Tibial nerve (tissue), 4 donors: Measurements from ENCODE around the gene OLIG2. TPM values are rescaled to one million over a fixed set of nuclear protein-coding genes. Genes with fewer than 3 reads are reported as not detected.

Experiments
- DNase-seq, 2 donors: peaks; one replicate each; pipeline ENCODE4 v3.0.0-alpha.2; 2019; ENCODE audit warnings: low spot score in 2 of 2
- H3K27ac ChIP-seq, 4 donors: fragments of 200-600 bp; sonication (generic) in 3 of 4; one replicate each; pipeline ENCODE4 v1.5.1; 2017 to 2019; ENCODE audit warnings: mild to moderate bottlenecking in 1 of 4
- H3K27me3 ChIP-seq, 2 donors: fragments of 200-600 bp; sonication (generic) in 1 of 2; one replicate each; pipeline versions ENCODE4 v1.5.1 to v1.6.0; 2017 to 2019
- H3K36me3 ChIP-seq, 3 donors: fragments of 200-600 bp; sonication (generic); one replicate each; pipeline ENCODE4 v1.5.1; 2018 to 2019
- H3K4me1 ChIP-seq, 4 donors: fragments of 200-600 bp; sonication (generic) in 3 of 4; one replicate each; pipeline ENCODE4 v1.5.1; 2017 to 2019
- H3K4me3 ChIP-seq, 4 donors: fragments of 200-600 bp; sonication (generic) in 3 of 4; one replicate each; pipeline ENCODE4 v1.5.1; 2017 to 2019; ENCODE audit warnings: mild to moderate bottlenecking in 1 of 4, moderate library complexity in 1 of 4
- H3K9me3 ChIP-seq, 4 donors: fragments of 200-600 bp; sonication (generic) in 3 of 4; one replicate each; pipeline ENCODE4 v1.5.1; 2017 to 2019
- CTCF ChIP-seq, 5 experiments: fragments of 200-600 bp in 3 of 5; fragments of 450-650 bp in 2 of 5; sonication (generic) in 3 of 5; IDR thresholded peaks; one replicate each; pipeline ENCODE4 v1.5.1; 2016 to 2019; ENCODE audit warnings: antibody characterized with exemption in 5 of 5, mild to moderate bottlenecking in 3 of 5, moderate library complexity in 2 of 5
- EP300 ChIP-seq, 2 donors: sonication (generic); formaldehyde crosslinking; IDR thresholded peaks; one replicate each; pipeline ENCODE4 v1.6.1; 2017; ENCODE audit warnings: antibody characterized with exemption in 2 of 2, mild to moderate bottlenecking in 1 of 2
- POLR2A ChIP-seq, 2 donors: fragments of 450-650 bp; IDR thresholded peaks; one replicate each; pipeline ENCODE4 v1.6.1; 2017; ENCODE audit warnings: antibody characterized with exemption in 2 of 2, mild to moderate bottlenecking in 2 of 2, moderate library complexity in 2 of 2
- WGBS, 2 donors: methylation state at CpG; one replicate each; pipeline ENCODE4 v1.1.5; 2018; 5-methylcytosine and 5-hydroxymethylcytosine counted together
- total RNA-seq, 4 donors: library from RNA; depleted of rRNA; stranded (reverse); fragments of >200 nt; gene quantifications; one replicate each; pipeline ENCODE4 v1.1.0, GENCODE V29; 2016

The OLIG2 gene
- total RNA-seq, 4 donors from 2014 or later, result 0.21 to 1.3 TPM; not detected in 2

DNA sequence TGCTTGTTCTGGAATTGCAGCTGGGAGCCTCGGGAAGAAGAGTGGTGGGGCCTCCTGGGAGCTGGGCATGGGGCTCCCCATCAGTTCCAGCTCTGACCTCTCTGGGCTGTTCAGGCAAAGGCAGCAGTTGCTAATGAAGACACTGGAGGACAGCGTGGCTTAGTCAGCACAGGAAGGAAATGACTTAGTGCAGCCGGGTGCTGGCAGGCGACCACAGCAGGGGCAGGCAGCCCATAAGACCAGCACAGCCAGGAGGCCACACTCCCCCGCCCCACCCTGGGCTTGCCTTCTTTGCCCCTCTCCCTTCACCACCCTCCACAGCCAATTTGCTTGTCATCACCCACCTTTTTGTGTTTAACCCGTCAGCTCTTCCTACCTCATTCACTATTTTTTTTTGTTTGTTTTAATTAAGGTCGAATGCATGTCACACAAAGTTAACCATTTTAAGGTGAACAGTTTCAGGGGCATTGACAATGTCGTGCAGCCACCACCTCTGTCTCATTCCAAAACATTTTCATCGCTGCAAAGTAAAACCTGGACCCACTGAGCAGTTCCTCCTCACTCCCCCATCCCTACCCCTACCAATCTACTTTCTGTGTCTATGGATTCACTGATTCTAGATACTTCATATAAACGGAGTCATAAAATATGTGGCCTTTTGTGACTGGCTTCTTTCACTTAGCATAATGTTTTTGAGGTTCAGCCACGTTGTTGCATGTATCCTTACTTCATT, 10.9 kb downstream of the OLIG2 start:
- TF ChIP-seq CTCF (IDR thresholded peaks at IDR 0.05) (no peak), POLR2A (IDR thresholded peaks at IDR 0.05) (no peak)
- DNase-seq, result no peak
- H3K27ac ChIP-seq, result no peak overlapping the region
- no peaks in the 10 kb centered on the region for H3K9me3 ChIP-seq
- peaks cover 0 to 64% of the 10 kb centered on the region in 2 donors for H3K27me3 ChIP-seq
- H3K36me3 ChIP-seq, result no peaks in the 10 kb centered on the region
- no peak overlapping the region for H3K4me3 ChIP-seq
- 47 to 48% methylated on average over 11 of the region's 11 CpGs for WGBS, 2 donors
- peaks cover 0 to 10% (median 0%) of the 10 kb centered on the region in 4 donors for H3K4me1 ChIP-seq

- no peak for DNase-seq
- no peak overlapping the region for H3K27ac ChIP-seq
- 89% methylated on average over 3 of the region's 3 CpGs for WGBS, 2 donors
- no peaks in the 10 kb centered on the region for H3K36me3 ChIP-seq
- peaks cover 0 to 64% of the 10 kb centered on the region in 2 donors for H3K27me3 ChIP-seq
- no peaks in the 10 kb centered on the region for H3K9me3 ChIP-seq
- H3K4me1 ChIP-seq, result peaks cover 0 to 10% (median 0%) of the 10 kb centered on the region in 4 donors
- no peak overlapping the region for H3K4me3 ChIP-seq
- no peak for TF ChIP-seq POLR2A (IDR thresholded peaks at IDR 0.05)
- no peak for TF ChIP-seq CTCF (IDR thresholded peaks at IDR 0.05)
- TF ChIP-seq EP300 (IDR thresholded peaks at IDR 0.05), result no peak
Measured at GRCh38 chr21:33037501-33037900, 11.8 kb downstream of the OLIG2 start.

GRCh38 chr21:33039536-33039935, 13.8 kb downstream of the OLIG2 start:
- 64 to 67% methylated on average over 7 of the region's 7 CpGs for WGBS, 2 donors
- no peaks in the 10 kb centered on the region for H3K36me3 ChIP-seq
- no peak overlapping the region for H3K4me3 ChIP-seq
- peak; percentile 23 to 43 for DNase-seq
- TF ChIP-seq EP300 (IDR thresholded peaks at IDR 0.05), result no peak
- TF ChIP-seq POLR2A (IDR thresholded peaks at IDR 0.05), result no peak
- TF ChIP-seq CTCF (IDR thresholded peaks at IDR 0.05), result no peak
- no peak overlapping the region for H3K27ac ChIP-seq
- peaks cover 0 to 60% of the 10 kb centered on the region in 2 donors for H3K27me3 ChIP-seq
- no peaks in the 10 kb centered on the region for H3K4me1 ChIP-seq
- no peaks in the 10 kb centered on the region for H3K9me3 ChIP-seq

DNA sequence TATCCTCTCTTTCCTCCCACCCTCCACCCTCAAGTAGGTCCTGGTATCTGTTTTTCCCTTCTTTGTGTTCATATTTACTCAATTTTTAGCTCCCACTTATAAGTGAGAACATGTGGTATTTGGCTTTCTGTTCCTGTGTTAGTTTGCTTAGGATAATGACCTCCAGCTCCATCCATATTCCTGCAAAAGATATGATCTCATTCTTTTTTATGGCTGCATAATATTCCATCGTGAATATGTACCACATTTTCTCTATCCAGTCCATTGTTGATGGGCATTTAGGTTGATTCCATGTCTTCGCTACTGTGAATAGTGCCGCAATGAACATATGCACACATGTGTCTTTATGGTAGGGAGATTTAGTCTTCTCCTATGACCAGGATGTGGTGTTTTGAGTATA, 14.5 kb downstream of the OLIG2 start:
- H3K27ac ChIP-seq, result no peak overlapping the region
- no peaks in the 10 kb centered on the region for H3K9me3 ChIP-seq
- no peak overlapping the region for H3K4me3 ChIP-seq
- no peak for TF ChIP-seq POLR2A (IDR thresholded peaks at IDR 0.05)
- TF ChIP-seq EP300 (IDR thresholded peaks at IDR 0.05), result no peak
- TF ChIP-seq CTCF (IDR thresholded peaks at IDR 0.05), result no peak
- 93 to 96% methylated on average over 3 of the region's 3 CpGs for WGBS, 2 donors
- H3K36me3 ChIP-seq, result no peaks in the 10 kb centered on the region
- peaks cover 0 to 58% of the 10 kb centered on the region in 2 donors for H3K27me3 ChIP-seq
- no peak for DNase-seq
- no peaks in the 10 kb centered on the region for H3K4me1 ChIP-seq

GRCh38 chr21:33041981-33042380, 16.2 kb downstream of the OLIG2 start:
- no peaks in the 10 kb centered on the region for H3K36me3 ChIP-seq
- TF ChIP-seq POLR2A (IDR thresholded peaks at IDR 0.05), result no peak
- TF ChIP-seq EP300 (IDR thresholded peaks at IDR 0.05), result no peak
- no peak for TF ChIP-seq CTCF (IDR thresholded peaks at IDR 0.05)
- no peaks in the 10 kb centered on the region for H3K9me3 ChIP-seq
- WGBS, 2 donors, result 68 to 75% methylated on average over 2 of the region's 2 CpGs
- DNase-seq, result no peak
- H3K27ac ChIP-seq, result no peak overlapping the region
- H3K4me1 ChIP-seq, result no peaks in the 10 kb centered on the region
- peaks cover 0 to 45% of the 10 kb centered on the region in 2 donors for H3K27me3 ChIP-seq
- H3K4me3 ChIP-seq, result no peak overlapping the region
